Endothelial cell of umbilical vein (primary cell): ENCODE results near the gene SIGLEC7. TPM values are rescaled to one million over a fixed set of nuclear protein-coding genes. Genes with fewer than 3 reads are reported as not detected.

Experiments used
- BruUV-seq: library from RNA; stranded (reverse); fragments of 400-500 nt; replicated peaks from 2 replicates; lab custom pipeline; 2021; lab: Mats Ljungman, UMichigan
- CTCF ChIA-PET: fragments of 300-600, 350-600 bp; sonication (Branson Sonifier 250); formaldehyde crosslinking; loops from one replicate; lab custom pipeline; 2021; ENCODE audit warnings: antibody characterized with exemption, inconsistent platforms; lab: Charles Lee
- POLR2A ChIA-PET: fragments of 300-600, 350-600 bp; sonication (Branson Sonifier 250); formaldehyde crosslinking; loops from one replicate; lab custom pipeline; 2021; ENCODE audit warnings: antibody characterized with exemption, inconsistent platforms; lab: Charles Lee
- DNase-seq: peaks from one replicate; pipeline ENCODE4 v3.0.0-alpha.2; 2011; ENCODE audit warnings: low read depth, low spot score
- FAIRE-seq: peaks from 2 replicates; lab custom pipeline; 2011; peaks lifted over from hg19 to GRCh38; lab: Jason Lieb, UNC
- H2AFZ ChIP-seq: 2 replicates; pipeline ENCODE4 v1.6.0; 2012; ENCODE audit warnings: low read depth, low read length, control low read depth, inconsistent platforms
- H3K27ac ChIP-seq: 2 replicates; pipeline ENCODE4 v1.5.1; 2011; ENCODE audit warnings: low read depth, mild to moderate bottlenecking, control low read depth, low read length, moderate library complexity; ENCODE audit not compliant: insufficient read depth
- H3K27me3 ChIP-seq, 2 experiments: 2 replicates each; pipeline versions ENCODE4 v1.6.0 to v1.6.1; 2011; ENCODE audit warnings: low read length in 2 of 2, mixed read lengths in 1 of 2; ENCODE audit not compliant: control insufficient read depth in 2 of 2, insufficient read depth in 2 of 2
- H3K36me3 ChIP-seq, 2 experiments: 2 replicates in 1 of 2; 3 replicates in 1 of 2; pipeline ENCODE4 v1.5.1; 2011; ENCODE audit warnings: low read length in 2 of 2, mild to moderate bottlenecking in 1 of 2, moderate library complexity in 1 of 2; ENCODE audit not compliant: control insufficient read depth in 2 of 2, insufficient read depth in 2 of 2; ENCODE audit errors: extremely low read depth in 1 of 2
- H3K4me1 ChIP-seq: 3 replicates; pipeline ENCODE4 v1.5.1; 2011; ENCODE audit warnings: mild to moderate bottlenecking, low read length; ENCODE audit not compliant: control insufficient read depth, insufficient read depth; ENCODE audit errors: extremely low read depth
- H3K4me2 ChIP-seq: 2 replicates; pipeline ENCODE4 v1.6.1; 2011; ENCODE audit warnings: low read length, control low read depth, mixed read lengths; ENCODE audit not compliant: insufficient read depth
- H3K4me3 ChIP-seq, 3 experiments: fragments of 200-600 bp in 1 of 3; sonication (generic), shearing (Covaris generic) in 1 of 3; replicated peaks in 1 of 3; 2 replicates each; pipeline ENCODE4 v1.5.1; 2011 to 2016; ENCODE audit warnings: control low read depth in 3 of 3, low read length in 3 of 3, mild to moderate bottlenecking in 2 of 3, inconsistent platforms in 1 of 3, low read depth in 1 of 3, moderate library complexity in 1 of 3; ENCODE audit not compliant: insufficient read depth in 1 of 3
- H3K79me2 ChIP-seq: 2 replicates; pipeline ENCODE4 v1.6.0; 2012; ENCODE audit warnings: low read length, inconsistent platforms; ENCODE audit not compliant: control insufficient read depth, insufficient read depth
- H3K9ac ChIP-seq: replicated peaks from 2 replicates; pipeline ENCODE3; 2011; ENCODE audit warnings: low read length, control low read depth; ENCODE audit not compliant: insufficient read depth; ENCODE audit errors: extremely low read depth
- H3K9me1 ChIP-seq: replicated peaks from 3 replicates; pipeline ENCODE4 v1.6.0; 2011; ENCODE audit warnings: mild to moderate bottlenecking, low read length; ENCODE audit not compliant: control insufficient read depth, insufficient read depth; ENCODE audit errors: extremely low read depth
- H3K9me3 ChIP-seq: replicated peaks from 2 replicates; pipeline ENCODE4 v1.5.1; 2012; ENCODE audit warnings: low read length, inconsistent platforms; ENCODE audit not compliant: control insufficient read depth, insufficient read depth
- H4K20me1 ChIP-seq: replicated peaks from 2 replicates; pipeline ENCODE3; 2011; ENCODE audit warnings: mild to moderate bottlenecking, low read length; ENCODE audit not compliant: control insufficient read depth, insufficient read depth; ENCODE audit errors: extremely low read depth
- EZH2 ChIP-seq: IDR thresholded peaks from 2 replicates; pipeline ENCODE4 v1.6.1; 2012; ENCODE audit warnings: borderline replicate concordance, low read depth, mild to moderate bottlenecking, moderate library complexity, low read length, inconsistent platforms; ENCODE audit not compliant: severe bottlenecking
- FOS ChIP-seq: IDR thresholded peaks from 2 replicates; pipeline ENCODE4 v1.6.1; 2011; ENCODE audit warnings: mild to moderate bottlenecking, low read length, moderate library complexity, borderline replicate concordance; ENCODE audit not compliant: insufficient read depth
- GATA2 ChIP-seq: IDR thresholded peaks from 2 replicates; pipeline ENCODE4 v1.7.0; 2011; ENCODE audit warnings: low read depth, mild to moderate bottlenecking, moderate library complexity, mixed read lengths, low read length; ENCODE audit not compliant: insufficient read length, insufficient read depth
- JUN ChIP-seq: IDR thresholded peaks from 2 replicates; pipeline ENCODE4 v1.6.1; 2011; ENCODE audit warnings: borderline replicate concordance, low read depth; ENCODE audit not compliant: insufficient read length, insufficient read depth
- MYC ChIP-seq: IDR thresholded peaks from one replicate; pipeline ENCODE4 v1.6.1; 2011; ENCODE audit warnings: mild to moderate bottlenecking, low read depth, low read length
- POLR2A ChIP-seq: IDR thresholded peaks from 2 replicates; pipeline ENCODE4 v1.6.1; 2012; ENCODE audit warnings: low read depth, mild to moderate bottlenecking, control low read depth, low read length
- POLR2AphosphoS5 ChIP-seq: IDR thresholded peaks from 2 replicates; pipeline ENCODE4 v1.6.1; 2012; ENCODE audit warnings: low read depth, mild to moderate bottlenecking, control low read depth, low read length, moderate library complexity; ENCODE audit not compliant: insufficient read depth
- dilution Hi-C: fragments of 300-500 bp; cut with MboI; formaldehyde crosslinking; loops from one replicate; pipeline ENCODE4 v1.15.0; 2019; ENCODE audit warnings: low sequenced_read_pairs; ENCODE audit not compliant: extremely low pct_ligation_motif_present
- intact Hi-C: fragments of 100-400 bp; cut with micrococcal nuclease; formaldehyde crosslinking; loops from one replicate; pipeline ENCODE4 v1.10.0; 2022
- polyA plus RNA-seq, 4 experiments: library from polyadenylated mRNA; depleted of rRNA in 3 of 4; stranded (reverse) in 3 of 4; unstranded in 1 of 4; fragments of >200 nt; gene quantifications; 2 replicates each; pipeline versions ENCODE4 v1.2.1 to v1.2.3, GENCODE V29; 2011 to 2012; ENCODE audit warnings: missing spikeins in 1 of 4
- total RNA-seq: library from RNA; stranded (reverse); gene quantifications from 2 replicates; pipeline ENCODE4 v1.2.3, GENCODE V29; 2021
- TF ChIP-seq, protein P1 (sequence below): IDR thresholded peaks from 2 replicates; pipeline ENCODE4 v1.6.1; 2011; ENCODE audit not compliant: insufficient read depth, insufficient read length
- TF ChIP-seq, protein P2 (sequence below), 2 donors: IDR thresholded peaks; 1 replicate in 1 of 2; 2 replicates in 1 of 2; pipeline ENCODE4 v1.5.1; 2011; ENCODE audit warnings: low read length in 2 of 2, mild to moderate bottlenecking in 2 of 2, moderate library complexity in 2 of 2, control low read depth in 1 of 2, inconsistent platforms in 1 of 2, low read depth in 1 of 2; ENCODE audit not compliant: insufficient read depth in 1 of 2; ENCODE audit errors: extremely low read depth in 1 of 2

SIGLEC7 gene
- total and polyA plus RNA-seq, 2 donors (not counting 3 experiments of a cell fraction or from before 2014, with no cell fraction given): not detected

DNA sequence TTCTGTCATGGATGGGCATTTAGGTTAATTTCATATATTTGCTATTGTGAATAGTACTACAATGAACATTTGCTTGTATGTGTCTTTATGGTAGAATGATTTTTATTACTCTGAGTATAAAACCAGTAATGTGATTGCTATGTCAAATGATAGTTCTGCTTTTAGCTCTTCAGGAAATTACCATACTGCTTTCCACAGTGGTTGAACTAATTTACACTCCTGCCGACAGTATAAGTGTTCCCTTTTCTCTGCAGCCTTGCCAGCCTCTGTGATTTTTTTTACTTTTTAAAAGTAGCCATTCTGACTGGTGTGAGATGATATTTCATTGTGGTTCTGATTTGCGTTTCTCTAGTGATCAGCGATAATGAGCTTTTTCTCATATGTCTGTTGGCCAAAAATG is 6.5 kb downstream of the SIGLEC7 start:
- H2AFZ ChIP-seq: no peak overlapping the region
- ChIA-PET POLR2A (no interaction called here), CTCF (no interaction called here)
- H3K27me3 ChIP-seq: no peaks in the 10 kb centered on the region
- no peak overlapping the region for H3K27ac ChIP-seq
- dilution Hi-C loops (no loop called here), intact Hi-C loops (no loop called here)
- no peak overlapping the region for H3K4me3 ChIP-seq
- no peaks in the 10 kb centered on the region for H3K9me1 ChIP-seq
- no peak overlapping the region for H3K4me2 ChIP-seq
- TF ChIP-seq, protein P1, sequence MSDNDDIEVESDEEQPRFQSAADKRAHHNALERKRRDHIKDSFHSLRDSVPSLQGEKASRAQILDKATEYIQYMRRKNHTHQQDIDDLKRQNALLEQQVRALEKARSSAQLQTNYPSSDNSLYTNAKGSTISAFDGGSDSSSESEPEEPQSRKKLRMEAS: no peak
- TF ChIP-seq, protein P2, sequence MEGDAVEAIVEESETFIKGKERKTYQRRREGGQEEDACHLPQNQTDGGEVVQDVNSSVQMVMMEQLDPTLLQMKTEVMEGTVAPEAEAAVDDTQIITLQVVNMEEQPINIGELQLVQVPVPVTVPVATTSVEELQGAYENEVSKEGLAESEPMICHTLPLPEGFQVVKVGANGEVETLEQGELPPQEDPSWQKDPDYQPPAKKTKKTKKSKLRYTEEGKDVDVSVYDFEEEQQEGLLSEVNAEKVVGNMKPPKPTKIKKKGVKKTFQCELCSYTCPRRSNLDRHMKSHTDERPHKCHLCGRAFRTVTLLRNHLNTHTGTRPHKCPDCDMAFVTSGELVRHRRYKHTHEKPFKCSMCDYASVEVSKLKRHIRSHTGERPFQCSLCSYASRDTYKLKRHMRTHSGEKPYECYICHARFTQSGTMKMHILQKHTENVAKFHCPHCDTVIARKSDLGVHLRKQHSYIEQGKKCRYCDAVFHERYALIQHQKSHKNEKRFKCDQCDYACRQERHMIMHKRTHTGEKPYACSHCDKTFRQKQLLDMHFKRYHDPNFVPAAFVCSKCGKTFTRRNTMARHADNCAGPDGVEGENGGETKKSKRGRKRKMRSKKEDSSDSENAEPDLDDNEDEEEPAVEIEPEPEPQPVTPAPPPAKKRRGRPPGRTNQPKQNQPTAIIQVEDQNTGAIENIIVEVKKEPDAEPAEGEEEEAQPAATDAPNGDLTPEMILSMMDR (IDR thresholded peaks at IDR 0.05; ENCODE audit: extremely low read depth in 1 of 2, insufficient read depth in 1 of 2, low read depth in 1 of 2, low read length in 2 of 2): no peak
- TF ChIP-seq GATA2 (no peak), POLR2AphosphoS5 (no peak), MYC (no peak), JUN (no peak), FOS (no peak), EZH2 (no peak), POLR2A (no peak)
- no peaks in the 10 kb centered on the region for H3K9me3 ChIP-seq
- H3K9ac ChIP-seq: no peak overlapping the region
- no peaks in the 10 kb centered on the region for H4K20me1 ChIP-seq
- no TSS peak for BruUV-seq
- no peak for DNase-seq
- H3K36me3 ChIP-seq: no peaks in the 10 kb centered on the region
- no peaks in the 10 kb centered on the region for H3K79me2 ChIP-seq
- no peak for FAIRE-seq
- no peaks in the 10 kb centered on the region for H3K4me1 ChIP-seq
